Measurements from ENCODE around the gene EIF3B.
"Not testable (repeated sequence)": the region's sequence is repeated elsewhere in the genome, so short reads cannot be mapped to it uniquely, and the experiment has no call there.

The EIF3B gene

DNA sequence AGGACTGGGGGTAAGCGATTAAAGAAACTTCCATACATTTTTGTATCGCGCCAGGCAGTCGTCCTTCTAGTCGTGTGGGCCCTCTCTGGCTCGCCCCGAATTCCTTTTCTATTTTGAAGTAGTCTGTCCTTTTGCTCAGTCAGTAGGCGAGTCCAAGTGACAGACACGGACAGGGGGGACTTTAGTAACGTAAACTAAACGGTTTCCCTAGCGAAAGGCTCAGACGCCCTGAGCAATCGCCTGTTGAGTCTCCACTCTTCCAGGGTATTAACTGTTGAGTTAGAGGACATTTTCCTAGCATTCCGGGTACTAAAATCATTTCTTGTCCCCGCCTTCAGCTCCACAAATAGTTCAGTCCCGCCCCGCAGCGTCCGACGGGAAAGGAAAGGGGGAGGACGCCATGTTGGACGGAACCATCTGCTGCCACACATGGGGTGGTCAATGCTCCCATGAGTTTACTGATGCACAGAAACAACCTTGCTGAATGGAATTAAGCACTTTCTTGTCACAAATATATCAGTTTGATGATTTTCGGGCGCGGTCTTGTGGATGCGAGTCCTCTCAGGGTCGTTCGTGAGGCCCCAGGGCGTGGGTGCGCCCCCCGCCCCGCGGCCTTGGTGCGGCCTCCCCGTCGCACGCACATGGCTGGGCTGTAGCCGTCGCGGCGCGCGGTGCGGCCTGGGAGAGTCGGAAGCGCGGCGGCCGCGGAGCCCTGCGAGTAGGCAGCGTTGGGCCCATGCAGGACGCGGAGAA is at the start of gene EIF3B:
TSS of gene EIF3B (plus strand) at position 642 of the 753 bp plus-strand sequence. CDS start at position 737, 95 bp downstream.
- Histone ChIP-seq H3K27me3 (no peaks in the 10 kb centered on the region), H3K4me3 (ENCODE audit: low read depth in 1 of 2, low read length in 1 of 2) (peak within 1 kb of the TSS; percentile 66 to 70), H3K4me1 (ENCODE audit: control insufficient read depth in 1 of 2, insufficient read depth in 1 of 2, low read depth in 1 of 2, low read length in 1 of 2) (peaks cover 41 to 43% of the 10 kb centered on the region in 2 experiments), H3K36me3 (no peaks in the 10 kb centered on the region), H3K27ac (peak within 1 kb of the TSS; percentile 97), H3K9me3 (no peaks in the 10 kb centered on the region)
- TF ChIP-seq, protein P1, sequence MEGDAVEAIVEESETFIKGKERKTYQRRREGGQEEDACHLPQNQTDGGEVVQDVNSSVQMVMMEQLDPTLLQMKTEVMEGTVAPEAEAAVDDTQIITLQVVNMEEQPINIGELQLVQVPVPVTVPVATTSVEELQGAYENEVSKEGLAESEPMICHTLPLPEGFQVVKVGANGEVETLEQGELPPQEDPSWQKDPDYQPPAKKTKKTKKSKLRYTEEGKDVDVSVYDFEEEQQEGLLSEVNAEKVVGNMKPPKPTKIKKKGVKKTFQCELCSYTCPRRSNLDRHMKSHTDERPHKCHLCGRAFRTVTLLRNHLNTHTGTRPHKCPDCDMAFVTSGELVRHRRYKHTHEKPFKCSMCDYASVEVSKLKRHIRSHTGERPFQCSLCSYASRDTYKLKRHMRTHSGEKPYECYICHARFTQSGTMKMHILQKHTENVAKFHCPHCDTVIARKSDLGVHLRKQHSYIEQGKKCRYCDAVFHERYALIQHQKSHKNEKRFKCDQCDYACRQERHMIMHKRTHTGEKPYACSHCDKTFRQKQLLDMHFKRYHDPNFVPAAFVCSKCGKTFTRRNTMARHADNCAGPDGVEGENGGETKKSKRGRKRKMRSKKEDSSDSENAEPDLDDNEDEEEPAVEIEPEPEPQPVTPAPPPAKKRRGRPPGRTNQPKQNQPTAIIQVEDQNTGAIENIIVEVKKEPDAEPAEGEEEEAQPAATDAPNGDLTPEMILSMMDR (IDR thresholded peaks at IDR 0.05): peak; percentile 18

GRCh38 chr7:2305258-2305657 is 49.4 kb upstream of the EIF3B start:
- not testable (repeated sequence) for H3K4me3 ChIP-seq (ENCODE audit: low read depth in 1 of 2, low read length in 1 of 2); H3K4me1 ChIP-seq (ENCODE audit: control insufficient read depth in 1 of 2, insufficient read depth in 1 of 2, low read depth in 1 of 2, low read length in 1 of 2); H3K27me3 ChIP-seq; H3K9me3 ChIP-seq; H3K27ac ChIP-seq; H3K36me3 ChIP-seq

DNA sequence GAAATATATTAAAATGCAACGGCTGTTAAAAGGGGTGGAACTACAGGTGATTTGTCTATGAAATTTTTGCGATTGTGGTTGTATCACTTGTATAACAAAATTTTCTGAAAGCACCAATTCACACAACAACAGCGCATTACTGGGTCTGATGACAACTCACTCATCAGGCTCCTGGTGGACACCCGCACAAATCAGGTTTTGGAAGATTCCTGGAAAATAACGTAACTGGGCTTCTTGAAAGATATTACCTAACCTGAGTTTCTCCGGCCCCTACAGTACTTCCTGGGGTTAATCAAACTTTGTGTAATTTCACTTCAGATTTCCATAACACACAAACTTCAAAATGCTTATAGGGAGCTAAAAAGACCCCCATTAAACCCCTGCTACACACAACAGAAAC is 47.9 kb upstream of the EIF3B start:
- H3K9me3 ChIP-seq: no peaks in the 10 kb centered on the region
- TF ChIP-seq, protein P1 (IDR thresholded peaks at IDR 0.05): no peak

DNA sequence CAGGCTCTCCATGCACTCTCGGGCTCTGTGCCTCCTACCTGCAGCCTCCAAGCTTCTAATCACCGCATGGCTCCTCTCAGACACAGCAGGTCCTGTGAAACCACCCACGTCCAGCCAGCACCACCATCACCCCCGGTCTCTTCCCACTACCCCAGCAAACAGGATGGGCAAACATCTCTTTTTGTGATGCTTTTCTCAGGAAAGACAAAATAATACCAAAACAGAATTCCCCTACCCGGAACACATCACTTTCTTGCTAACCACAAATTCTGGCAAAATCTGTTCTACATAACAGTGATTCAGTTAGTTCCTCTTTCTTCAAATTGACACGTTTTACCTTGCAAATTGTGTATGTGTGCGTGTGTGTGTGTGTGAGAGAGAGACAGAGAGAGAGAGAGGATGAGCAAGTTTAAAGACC is 46.9 kb upstream of the EIF3B start:
- no peaks in the 10 kb centered on the region for H3K9me3 ChIP-seq
- H3K27me3 ChIP-seq: peaks cover 8% of the 10 kb centered on the region
- H3K27ac ChIP-seq: no peak overlapping the region
- H3K4me1 ChIP-seq (ENCODE audit: control insufficient read depth in 1 of 2, insufficient read depth in 1 of 2, low read depth in 1 of 2, low read length in 1 of 2): peaks cover 0 to 2% of the 10 kb centered on the region in 2 experiments
- no peak overlapping the region for H3K4me3 ChIP-seq (ENCODE audit: low read depth in 1 of 2, low read length in 1 of 2)
- TF ChIP-seq, protein P1 (IDR thresholded peaks at IDR 0.05): no peak
- H3K36me3 ChIP-seq: no peaks in the 10 kb centered on the region

More for the DNA sequence above, 47.9 kb upstream of the EIF3B start:
- no peaks in the 10 kb centered on the region for H3K36me3 ChIP-seq
- H3K4me1 ChIP-seq (ENCODE audit: control insufficient read depth in 1 of 2, insufficient read depth in 1 of 2, low read depth in 1 of 2, low read length in 1 of 2): peaks cover 0 to 2% of the 10 kb centered on the region in 2 experiments
- no peak overlapping the region for H3K27ac ChIP-seq
- no peak overlapping the region for H3K4me3 ChIP-seq (ENCODE audit: low read depth in 1 of 2, low read length in 1 of 2)
- H3K27me3 ChIP-seq: peaks cover 8% of the 10 kb centered on the region

- Histone ChIP-seq H3K4me3 (ENCODE audit: low read depth in 1 of 2, low read length in 1 of 2) (no peak overlapping the region), H3K27ac (no peak overlapping the region), H3K4me1 (ENCODE audit: control insufficient read depth in 1 of 2, insufficient read depth in 1 of 2, low read depth in 1 of 2, low read length in 1 of 2) (peaks cover 11 to 16% of the 10 kb centered on the region in 2 experiments), H3K9me3 (no peaks in the 10 kb centered on the region), H3K27me3 (peaks cover 3% of the 10 kb centered on the region), H3K36me3 (no peaks in the 10 kb centered on the region)
- TF ChIP-seq, protein P1 (IDR thresholded peaks at IDR 0.05): no peak
Observed at GRCh38 chr7:2309889-2310331, 44.7 kb upstream of the EIF3B start.

DNA sequence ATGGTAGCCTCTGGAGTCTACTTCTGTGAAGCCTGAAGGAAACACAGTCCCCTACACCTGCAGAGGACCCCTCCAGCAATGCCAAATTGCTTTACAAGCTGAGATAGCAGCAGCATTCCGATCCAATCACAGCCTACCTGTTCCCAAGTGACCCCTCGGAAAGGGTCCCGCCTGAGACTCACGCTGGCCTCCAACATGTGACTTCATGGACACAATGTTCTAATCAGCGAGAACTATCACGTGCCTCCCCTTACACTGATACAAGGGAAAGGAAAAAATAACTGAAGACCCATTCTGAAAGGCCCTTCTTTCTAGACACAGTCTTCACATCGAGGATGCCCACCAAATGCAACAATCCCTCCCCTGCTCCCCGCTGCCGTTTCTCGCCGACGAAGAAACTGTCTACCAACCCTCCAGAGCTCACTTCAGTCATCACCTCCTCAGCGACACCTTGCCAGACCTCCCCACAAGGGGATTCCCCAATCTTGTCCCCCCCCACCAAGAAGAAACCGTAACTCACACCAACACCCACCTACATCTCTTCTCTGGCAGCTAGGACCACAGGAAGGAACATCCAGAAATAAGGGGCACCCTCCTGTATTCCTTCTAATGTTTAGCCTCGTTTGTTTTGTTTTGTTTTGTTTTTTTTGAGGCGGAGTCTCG is 42.2 kb upstream of the EIF3B start:
- Histone ChIP-seq H3K27me3 (no peaks in the 10 kb centered on the region), H3K4me1 (ENCODE audit: control insufficient read depth in 1 of 2, insufficient read depth in 1 of 2, low read depth in 1 of 2, low read length in 1 of 2) (peaks cover 11 to 18% of the 10 kb centered on the region in 2 experiments), H3K27ac (no peak overlapping the region), H3K36me3 (no peaks in the 10 kb centered on the region), H3K9me3 (no peaks in the 10 kb centered on the region), H3K4me3 (ENCODE audit: low read depth in 1 of 2, low read length in 1 of 2) (no peak overlapping the region)
- TF ChIP-seq, protein P1 (IDR thresholded peaks at IDR 0.05): no peak

Data from neutrophil (primary cell).